Prostate gland (tissue), 2 donors: Measurements from ENCODE around the gene JMJD1C.

Experiments used
- CTCF ChIP-seq, 4 experiments: fragments of 200-600 bp in 2 of 4; fragments of 450-650 bp in 2 of 4; sonication (generic) in 2 of 4; IDR thresholded peaks; 1 replicate in 3 of 4; 2 replicates in 1 of 4; pipeline ENCODE4 v1.5.1; 2016 to 2019; ENCODE audit warnings: antibody characterized with exemption in 4 of 4, mild to moderate bottlenecking in 2 of 4, moderate library complexity in 2 of 4
- POLR2A ChIP-seq: fragments of 450-650 bp; IDR thresholded peaks from one replicate; pipeline ENCODE4 v1.6.1; 2016; ENCODE audit warnings: antibody characterized with exemption, mild to moderate bottlenecking

DNA sequence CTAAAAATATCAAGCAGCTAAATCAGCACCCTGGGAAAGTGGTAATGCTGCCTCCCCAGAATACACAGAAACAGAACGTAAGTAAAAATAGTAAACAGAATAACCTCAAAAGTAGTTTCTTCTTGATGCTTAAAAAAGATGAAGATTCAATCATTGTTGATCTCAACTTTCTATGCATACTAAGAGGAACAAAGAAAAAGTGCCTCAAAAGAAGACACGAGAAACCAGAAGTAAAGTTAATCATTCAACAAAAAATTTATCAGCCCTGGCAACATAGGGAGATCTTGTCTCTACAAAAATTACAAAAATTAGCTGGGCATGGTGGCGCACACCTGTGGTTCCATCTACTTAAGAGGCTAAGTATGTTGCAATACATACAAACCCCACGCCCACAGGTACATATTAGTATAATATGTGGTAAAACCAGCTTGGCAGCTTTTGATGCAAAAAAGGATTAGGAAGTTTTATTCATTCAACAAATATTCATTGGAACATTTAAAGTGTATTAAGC lies 179.0 kb downstream of the JMJD1C start:
- TF ChIP-seq POLR2A (no peak), CTCF (IDR thresholded peaks at IDR 0.05) (no peak)
